Type B pancreatic cell (in vitro differentiated cells): ENCODE data around the gene FHL5. TPM values are rescaled to one million over a fixed set of nuclear protein-coding genes. Genes with fewer than 3 reads are reported as not detected.

ENCODE experiments used
- DNase-seq: peaks from one replicate; pipeline ENCODE4 v3.0.0; 2021; ENCODE audit warnings: mixed read lengths; ENCODE audit not compliant: unreplicated experiment; ENCODE audit errors: extremely low spot score
- H3K27ac Mint-ChIP-seq: 2 replicates; pipeline ENCODE4 v1.8.0; 2021; ENCODE audit warnings: mild to moderate bottlenecking, mixed read lengths
- H3K27me3 Mint-ChIP-seq: 2 replicates; pipeline ENCODE4 v1.8.0; 2021; ENCODE audit warnings: mixed read lengths
- H3K36me3 Mint-ChIP-seq: 2 replicates; pipeline ENCODE4 v1.8.0; 2021; ENCODE audit warnings: mixed read lengths
- H3K4me1 Mint-ChIP-seq: one replicate; pipeline ENCODE4 v1.8.0; 2021; ENCODE audit warnings: mixed read lengths; ENCODE audit not compliant: unreplicated experiment
- H3K4me3 Mint-ChIP-seq: 2 replicates; pipeline ENCODE4 v1.8.0; 2021; ENCODE audit warnings: mild to moderate bottlenecking, mixed read lengths
- H3K9me3 Mint-ChIP-seq: 2 replicates; pipeline ENCODE4 v1.8.0; 2021; ENCODE audit warnings: mixed read lengths
- CTCF ChIP-seq: fragments of 200-600 bp; sonication (generic); conservative IDR thresholded peaks from 2 replicates; pipeline ENCODE4 v1.5.0; 2021; ENCODE audit warnings: antibody characterized with exemption, mild to moderate bottlenecking
- total RNA-seq: library from RNA; stranded (reverse); gene quantifications from 2 replicates; pipeline ENCODE4 v1.2.1, GENCODE V29; 2021; ENCODE audit warnings: low replicate concordance

Gene FHL5
- total RNA-seq, 1 donor from 2014 or later, result 0.41 TPM

GRCh38 chr6:96651816-96652215 lies 88.9 kb downstream of the FHL5 start:
- Mint-ChIP-seq H3K27me3 (peaks cover 3% of the 10 kb centered on the region), H3K27ac (no peak overlapping the region), H3K4me3 (no peak overlapping the region), H3K4me1 (no peaks in the 10 kb centered on the region), H3K9me3 (no peaks in the 10 kb centered on the region), H3K36me3 (no peaks in the 10 kb centered on the region)
- no peak for TF ChIP-seq CTCF
- no peak for DNase-seq

- H3K27ac Mint-ChIP-seq, result no peak overlapping the region
- TF ChIP-seq CTCF, result no peak
- H3K4me1 Mint-ChIP-seq, result no peaks in the 10 kb centered on the region
- no peaks in the 10 kb centered on the region for H3K9me3 Mint-ChIP-seq
- no peaks in the 10 kb centered on the region for H3K36me3 Mint-ChIP-seq
- H3K4me3 Mint-ChIP-seq, result no peak overlapping the region
- DNase-seq, result no peak
- H3K27me3 Mint-ChIP-seq, result peaks cover 3% of the 10 kb centered on the region
Measured at GRCh38 chr6:96652552-96652951, 89.6 kb downstream of the FHL5 start.

- Mint-ChIP-seq H3K4me1 (no peaks in the 10 kb centered on the region), H3K36me3 (no peaks in the 10 kb centered on the region), H3K9me3 (no peaks in the 10 kb centered on the region), H3K4me3 (no peak overlapping the region), H3K27me3 (peaks cover 3% of the 10 kb centered on the region), H3K27ac (no peak overlapping the region)
- TF ChIP-seq CTCF, result no peak
- no peak for DNase-seq
Measured at GRCh38 chr6:96653181-96653580, 90.3 kb downstream of the FHL5 start.

GRCh38 chr6:96656567-96656966 lies 93.6 kb downstream of the FHL5 start:
- no peak for DNase-seq
- Mint-ChIP-seq H3K36me3 (no peaks in the 10 kb centered on the region), H3K27me3 (no peaks in the 10 kb centered on the region), H3K4me3 (no peak overlapping the region), H3K9me3 (no peaks in the 10 kb centered on the region), H3K4me1 (no peaks in the 10 kb centered on the region), H3K27ac (no peak overlapping the region)
- no peak for TF ChIP-seq CTCF

- TF ChIP-seq CTCF, result no peak
- H3K27ac Mint-ChIP-seq, result no peak overlapping the region
- no peak overlapping the region for H3K4me3 Mint-ChIP-seq
- no peaks in the 10 kb centered on the region for H3K4me1 Mint-ChIP-seq
- no peaks in the 10 kb centered on the region for H3K27me3 Mint-ChIP-seq
- no peak for DNase-seq
- H3K9me3 Mint-ChIP-seq, result no peaks in the 10 kb centered on the region
- H3K36me3 Mint-ChIP-seq, result no peaks in the 10 kb centered on the region
Measured at GRCh38 chr6:96657344-96657743, 94.4 kb downstream of the FHL5 start.
